Measurements from ENCODE around the gene TRIML2.

TRIML2 gene, protein sequence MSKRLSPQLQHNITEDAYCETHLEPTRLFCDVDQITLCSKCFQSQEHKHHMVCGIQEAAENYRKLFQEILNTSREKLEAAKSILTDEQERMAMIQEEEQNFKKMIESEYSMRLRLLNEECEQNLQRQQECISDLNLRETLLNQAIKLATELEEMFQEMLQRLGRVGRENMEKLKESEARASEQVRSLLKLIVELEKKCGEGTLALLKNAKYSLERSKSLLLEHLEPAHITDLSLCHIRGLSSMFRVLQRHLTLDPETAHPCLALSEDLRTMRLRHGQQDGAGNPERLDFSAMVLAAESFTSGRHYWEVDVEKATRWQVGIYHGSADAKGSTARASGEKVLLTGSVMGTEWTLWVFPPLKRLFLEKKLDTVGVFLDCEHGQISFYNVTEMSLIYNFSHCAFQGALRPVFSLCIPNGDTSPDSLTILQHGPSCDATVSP

DNA sequence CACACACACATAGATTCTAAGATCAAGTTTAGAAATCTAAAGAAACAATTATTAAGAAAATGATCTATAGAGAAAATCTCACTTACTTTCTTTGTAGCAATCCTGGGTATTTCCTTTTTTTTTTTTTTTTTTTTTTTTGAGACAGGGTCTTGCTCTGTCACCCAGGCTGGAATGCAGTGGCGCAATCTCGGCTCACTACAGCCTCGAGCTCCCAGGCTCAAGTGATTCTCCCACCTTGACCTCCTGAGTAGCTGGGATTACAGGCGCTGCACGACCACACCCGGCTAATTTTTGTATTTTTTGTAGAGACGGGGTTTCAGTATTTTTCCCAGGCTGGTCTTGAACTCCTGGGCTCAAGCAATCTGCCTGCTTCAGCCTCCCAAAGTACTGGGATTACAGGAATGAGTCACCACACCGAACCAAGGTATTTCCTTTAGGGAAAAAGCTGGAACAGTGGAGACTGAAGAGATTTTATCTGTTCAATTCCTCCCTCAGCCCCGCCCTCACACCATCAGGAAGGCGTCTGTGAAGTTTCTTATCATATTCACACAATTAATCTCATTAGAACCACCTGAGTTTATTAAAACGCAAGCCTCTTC is at the start of gene TRIML2:
Gene TRIML2, minus strand, starts transcription at position 447 of the 599 bp plus-strand sequence. CDS start 4,235 bp downstream, outside the sequence.
- no peak for DNase-seq

DNA sequence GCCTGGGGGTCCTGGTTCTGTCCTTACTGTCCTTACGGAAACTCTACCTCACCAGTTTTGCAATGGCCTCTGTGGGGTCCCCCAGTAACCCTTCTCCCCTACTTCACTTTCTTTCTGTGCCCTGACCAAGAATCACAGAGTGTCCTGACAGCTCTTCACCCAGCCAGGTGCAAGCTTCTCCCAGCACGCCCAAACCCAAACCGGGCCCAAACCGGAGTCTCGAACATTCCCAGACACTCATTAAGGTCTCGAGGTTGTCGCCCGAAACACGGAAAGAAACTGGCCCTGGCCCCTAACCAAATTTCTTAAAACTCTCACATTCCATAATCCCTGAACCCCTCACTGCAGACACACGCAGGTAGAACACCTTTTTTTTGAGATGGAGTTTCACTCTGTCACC is 48.9 kb upstream of the TRIML2 start:
- DNase-seq = no peak

GRCh38 chr4:188154668-188155405 is 45.4 kb upstream of the TRIML2 start:
- DNase-seq = no peak

DNA sequence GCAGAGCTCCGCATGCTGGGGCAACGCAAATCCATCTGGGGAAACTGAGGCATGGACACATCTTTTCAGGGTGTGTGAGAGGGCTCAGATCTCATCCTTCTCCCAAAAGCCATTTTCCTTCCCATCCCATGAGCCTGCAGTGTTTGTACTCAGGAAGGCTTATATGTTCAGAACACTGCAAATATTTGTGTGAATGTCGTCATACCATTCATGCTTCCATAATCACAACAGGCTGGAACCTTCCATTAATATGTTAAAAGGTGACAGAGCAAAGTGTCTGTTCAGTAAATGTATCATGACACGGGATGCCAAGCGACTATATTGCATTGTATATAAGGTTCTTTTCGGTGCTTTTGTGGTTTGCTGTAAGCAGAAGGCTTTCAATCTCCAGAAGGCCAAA is 38.4 kb upstream of the TRIML2 start:
- no peak for DNase-seq

DNA sequence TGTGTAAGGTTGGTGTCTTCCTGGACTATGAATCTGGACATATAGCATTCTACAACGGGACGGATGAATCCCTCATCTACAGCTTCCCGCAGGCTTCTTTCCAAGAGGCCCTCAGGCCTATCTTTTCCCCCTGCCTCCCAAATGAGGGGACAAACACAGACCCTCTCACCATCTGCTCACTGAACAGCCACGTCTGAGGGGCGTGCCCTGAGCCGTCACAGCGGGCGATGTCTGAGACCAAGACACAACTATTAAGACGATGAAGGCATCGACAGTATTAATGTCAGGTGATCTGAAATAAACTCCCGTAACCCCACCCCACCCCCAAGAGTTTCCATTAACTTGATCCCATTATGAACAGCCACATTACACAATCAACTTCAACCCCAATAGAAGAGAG is 37.8 kb upstream of the TRIML2 start:
- DNase-seq = no peak

DNA sequence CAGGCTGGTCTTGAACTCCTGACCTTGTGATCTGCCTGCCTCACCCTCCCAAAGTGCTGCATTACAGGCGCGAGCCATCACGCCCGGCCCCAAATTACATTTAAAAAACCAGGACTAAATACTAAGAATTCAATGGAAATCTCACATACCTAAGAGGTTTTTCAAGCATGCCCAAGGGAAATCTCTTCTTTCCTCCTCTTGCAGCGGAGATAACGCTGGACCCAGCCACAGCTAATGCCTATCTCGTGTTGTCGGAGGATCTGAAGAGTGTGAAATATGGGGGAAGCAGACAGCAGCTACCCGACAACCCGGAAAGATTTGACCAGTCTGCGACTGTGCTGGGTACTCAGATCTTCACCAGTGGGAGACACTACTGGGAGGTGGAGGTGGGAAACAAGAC is 37.2 kb upstream of the TRIML2 start:
- no peak for DNase-seq

GRCh38 chr4:188145601-188146000 is 36.2 kb upstream of the TRIML2 start:
- no peak for DNase-seq

DNA sequence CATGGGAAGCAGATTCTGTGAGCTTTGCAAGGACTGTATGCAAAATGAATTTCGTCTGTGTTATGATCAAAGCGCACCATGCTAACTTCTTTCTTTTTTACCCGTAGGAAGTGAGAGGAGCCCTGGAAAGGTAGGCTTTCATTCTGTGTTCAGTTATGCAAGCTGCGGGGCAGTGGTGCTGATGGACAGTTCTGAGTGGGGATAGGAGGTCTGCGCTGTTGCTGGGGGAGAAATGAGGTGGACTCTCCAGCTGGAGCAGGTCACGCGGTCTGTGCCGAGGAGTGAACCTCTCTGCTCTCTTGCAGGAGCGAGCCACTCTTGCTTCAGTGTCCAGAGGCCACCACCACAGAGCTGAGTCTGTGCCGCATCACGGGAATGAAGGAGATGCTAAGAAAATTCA is 34.3 kb upstream of the TRIML2 start:
- DNase-seq = no peak

GRCh38 chr4:188139671-188140070 is 30.3 kb upstream of the TRIML2 start:
- no peak for DNase-seq

DNA sequence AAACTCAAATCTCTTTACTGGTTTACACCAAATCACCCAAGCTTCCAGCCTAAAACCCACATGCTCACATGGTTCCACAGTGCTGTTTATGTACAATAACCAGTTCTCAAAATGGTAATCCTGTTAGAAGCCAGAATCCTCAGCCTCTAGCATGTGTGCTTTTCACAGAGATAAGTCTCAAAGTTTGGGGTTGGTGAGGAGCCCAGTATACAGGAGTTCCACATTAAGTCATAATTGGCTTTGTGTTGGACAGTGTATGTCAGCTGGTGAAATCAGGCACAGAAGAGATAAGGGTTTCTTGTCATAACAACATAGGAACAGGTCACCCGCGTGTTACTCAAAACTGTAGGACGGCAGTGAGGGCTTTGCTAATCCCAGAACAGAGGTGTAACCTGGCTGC is 29.7 kb upstream of the TRIML2 start, which contains the start of gene TRIML1:
Gene TRIML1, plus strand, starts transcription at position 301 of the 400 bp plus-strand sequence. CDS start 118 bp downstream, outside the sequence.
- DNase-seq = no peak

GRCh38 chr4:188138227-188138626 is 28.8 kb upstream of the TRIML2 start:
- no peak for DNase-seq

- DNase-seq = no peak
Measured at GRCh38 chr4:188132232-188132631, 22.8 kb upstream of the TRIML2 start.

- no peak for DNase-seq
Measured at GRCh38 chr4:188130355-188130754, 21.0 kb upstream of the TRIML2 start.

DNA sequence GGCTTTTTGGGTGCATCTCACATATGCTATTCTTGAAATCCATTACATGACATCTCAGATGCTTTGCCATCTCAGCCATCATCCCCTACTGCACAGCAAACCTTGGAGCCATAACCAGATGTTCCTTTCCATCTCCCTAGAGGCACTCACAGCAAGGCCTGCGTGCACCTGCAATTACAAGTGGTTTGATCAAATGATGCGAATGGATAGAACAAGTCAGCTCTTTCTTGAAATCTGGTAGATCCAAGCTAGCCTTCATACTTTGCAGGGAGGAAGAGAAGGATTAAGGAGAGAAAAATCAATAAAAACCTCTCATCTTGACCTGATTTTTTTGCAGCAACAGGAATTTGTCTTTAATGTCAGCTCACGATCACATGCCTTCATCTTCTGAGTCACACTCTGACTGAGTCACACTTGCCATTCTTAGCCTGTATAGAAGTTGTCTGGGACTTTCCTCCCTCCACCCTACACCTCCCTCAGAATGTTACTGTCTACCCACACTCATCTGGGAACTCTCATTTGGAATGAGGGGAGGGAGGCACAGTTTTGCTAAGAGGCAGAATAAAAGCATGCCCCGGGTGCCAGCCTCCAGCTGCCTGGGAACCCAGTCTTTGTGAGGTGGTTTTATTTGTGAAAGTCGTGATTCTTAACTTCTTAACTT is 17.9 kb upstream of the TRIML2 start:
- DNase-seq = no peak

GRCh38 chr4:188121530-188121929 is 12.1 kb upstream of the TRIML2 start:
- DNase-seq = no peak

GRCh38 chr4:188117631-188118324 is 8.4 kb upstream of the TRIML2 start:
- no peak for DNase-seq

DNA sequence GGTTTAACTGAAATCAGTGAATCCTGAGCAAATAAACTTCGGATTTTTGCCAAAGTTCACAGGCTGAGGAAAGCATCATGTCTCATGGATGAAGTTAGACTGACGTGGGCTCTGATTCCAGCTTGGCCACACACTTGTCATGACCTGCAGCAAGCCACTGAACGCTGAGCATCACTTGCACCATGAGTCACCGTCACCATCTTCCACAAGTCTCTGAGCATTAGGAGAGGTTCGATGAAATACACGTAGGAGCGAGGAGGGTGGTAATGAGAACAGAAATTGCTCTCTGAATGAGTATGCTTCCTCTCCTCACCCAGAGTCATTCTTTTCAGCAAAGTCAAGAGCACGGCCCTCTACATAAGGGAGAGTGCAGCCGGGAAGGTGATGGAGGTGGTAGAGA is 3.8 kb upstream of the TRIML2 start:
- DNase-seq = no peak

- no peak for DNase-seq
Measured at GRCh38 chr4:188111955-188112354, 2.6 kb upstream of the TRIML2 start.

DNA sequence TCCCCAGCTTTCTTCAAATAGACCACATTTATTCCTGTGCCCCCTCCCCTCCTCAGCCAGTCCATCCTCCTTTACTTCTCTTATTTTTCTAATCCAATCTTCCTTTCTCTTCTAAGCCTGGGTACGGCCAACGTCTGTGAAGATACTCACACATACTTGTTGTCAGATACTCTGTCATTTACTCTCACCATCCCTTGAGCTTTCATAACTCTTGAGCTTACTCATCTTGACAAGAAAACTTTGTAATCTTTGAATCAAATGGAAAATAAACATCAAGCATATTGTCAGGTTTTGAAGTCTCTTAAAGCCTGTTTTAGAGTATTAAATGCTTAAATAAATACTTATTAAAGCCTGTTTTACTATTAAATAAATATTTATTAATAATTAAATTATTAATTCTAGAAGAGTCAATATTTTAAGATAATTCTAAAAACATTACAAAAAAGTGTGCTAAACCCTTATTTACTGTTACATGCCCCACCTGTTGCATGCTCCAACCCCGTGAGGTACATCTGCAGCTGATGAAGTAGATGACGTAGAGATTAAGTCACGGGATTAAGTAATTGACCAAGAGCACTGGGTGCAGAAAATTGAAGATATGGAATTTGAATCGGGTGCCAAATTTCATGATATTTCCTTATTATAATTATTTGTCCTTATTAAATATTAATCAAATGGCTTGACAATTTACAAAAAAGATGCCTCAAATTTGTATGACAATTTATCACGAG is 1.5 kb upstream of the TRIML2 start:
- no peak for DNase-seq

- no peak for DNase-seq
Measured at GRCh38 chr4:188110036-188110435, 633 bp upstream of the TRIML2 start.

DNA sequence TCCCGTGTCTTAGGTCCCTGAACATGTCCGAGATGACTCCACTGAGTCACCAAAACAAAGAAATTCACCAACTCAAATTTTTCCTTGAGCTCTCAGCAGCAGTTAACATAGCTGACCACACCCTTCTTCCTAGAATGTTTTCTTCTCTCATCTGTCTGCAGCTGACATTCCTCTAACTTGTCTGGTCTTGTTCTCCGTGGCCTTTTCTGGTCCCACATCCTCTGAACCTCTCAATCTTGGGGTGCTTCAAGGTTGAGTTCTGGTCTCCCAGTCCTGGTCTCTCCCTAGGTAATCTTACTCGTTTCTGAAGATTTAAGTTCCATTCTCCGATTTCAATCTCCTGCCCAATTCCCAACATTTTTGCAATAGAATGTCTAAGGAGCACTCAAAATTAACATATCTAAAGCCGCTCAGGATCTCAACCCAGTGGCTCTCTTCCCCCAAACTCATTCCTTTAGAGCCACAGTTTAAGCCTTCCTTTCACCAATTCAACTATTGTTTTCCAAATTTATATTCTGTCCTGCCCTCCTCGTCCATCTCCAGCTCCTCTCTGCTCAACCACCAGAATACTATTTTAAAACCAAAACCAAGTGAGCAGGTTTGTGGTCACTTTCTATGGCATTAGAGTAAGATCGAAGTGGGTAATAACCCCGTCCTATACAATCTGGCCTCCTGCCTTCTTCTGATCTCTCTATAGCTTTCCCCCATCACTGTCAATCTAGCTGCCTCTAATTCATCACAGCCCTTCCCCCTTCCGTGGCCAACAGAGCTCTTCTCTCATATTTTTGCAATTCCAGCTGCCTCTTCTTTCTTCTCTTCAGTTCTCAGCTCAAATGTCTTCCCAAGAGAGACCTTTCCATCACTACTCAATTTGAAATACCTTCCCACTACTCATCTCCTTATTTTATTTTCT is 1.2 kb downstream of the TRIML2 start:
- DNase-seq = no peak
